WI38 (cell line): ENCODE data around the gene RBFOX2.
"Not testable (repeated sequence)": the region's sequence is repeated elsewhere in the genome, so short reads cannot be mapped to it uniquely, and the experiment has no call there.

Experiments
- H3K4me3 ChIP-seq: 2 replicates; pipeline ENCODE4 v1.5.1; 2011; ENCODE audit warnings: low read depth, mild to moderate bottlenecking, control low read depth, low read length
- TF ChIP-seq, protein P1 (sequence below): IDR thresholded peaks from 2 replicates; pipeline ENCODE4 v1.5.1; 2012; ENCODE audit warnings: low read depth, mild to moderate bottlenecking, control low read depth, low read length

Gene RBFOX2, protein sequence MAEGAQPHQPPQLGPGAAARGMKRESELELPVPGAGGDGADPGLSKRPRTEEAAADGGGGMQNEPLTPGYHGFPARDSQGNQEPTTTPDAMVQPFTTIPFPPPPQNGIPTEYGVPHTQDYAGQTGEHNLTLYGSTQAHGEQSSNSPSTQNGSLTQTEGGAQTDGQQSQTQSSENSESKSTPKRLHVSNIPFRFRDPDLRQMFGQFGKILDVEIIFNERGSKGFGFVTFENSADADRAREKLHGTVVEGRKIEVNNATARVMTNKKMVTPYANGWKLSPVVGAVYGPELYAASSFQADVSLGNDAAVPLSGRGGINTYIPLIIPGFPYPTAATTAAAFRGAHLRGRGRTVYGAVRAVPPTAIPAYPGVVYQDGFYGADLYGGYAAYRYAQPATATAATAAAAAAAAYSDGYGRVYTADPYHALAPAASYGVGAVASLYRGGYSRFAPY

DNA sequence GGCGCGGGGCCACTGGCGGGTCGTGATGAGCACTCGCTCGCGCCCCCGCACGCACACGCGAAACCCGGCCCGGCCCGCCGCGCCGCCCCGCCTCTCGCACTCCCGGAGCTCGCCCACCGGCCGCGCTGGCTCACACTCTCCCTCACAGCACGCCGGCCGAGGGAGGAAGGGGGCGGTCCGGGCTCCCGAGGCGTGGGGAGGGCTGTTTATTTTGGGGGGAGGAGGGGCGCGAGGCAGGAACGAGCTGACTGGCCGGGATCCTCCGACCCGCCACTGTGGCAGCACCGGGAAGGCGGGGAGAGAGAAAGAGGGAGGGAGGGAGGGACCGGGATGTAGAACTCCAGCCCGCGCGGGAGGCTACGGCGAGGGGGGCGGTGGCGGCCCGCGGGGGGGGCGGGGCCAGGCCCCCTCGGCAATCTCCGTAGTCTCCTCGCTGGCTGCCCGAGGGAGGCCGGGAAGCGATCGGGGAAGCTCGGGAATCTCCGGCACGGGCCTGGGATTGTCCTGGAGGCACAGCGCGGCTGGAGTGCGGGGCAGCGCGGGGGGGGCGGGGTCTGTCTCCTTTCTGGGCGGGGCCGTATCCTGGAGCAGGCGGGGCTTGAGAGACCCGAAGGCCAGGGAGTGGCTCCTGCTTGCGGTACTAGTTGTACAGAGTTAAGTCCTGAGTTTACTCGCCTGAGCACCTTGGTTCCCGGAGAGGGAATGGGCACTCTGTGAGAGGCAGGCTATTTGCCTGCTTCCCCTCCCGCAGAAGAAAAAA lies at the start of gene RBFOX2:
TSS of gene RBFOX2 (minus strand) at position 179 of the 760 bp plus-strand sequence. CDS start 399 bp downstream, outside the sequence.
- TF ChIP-seq, protein P1, sequence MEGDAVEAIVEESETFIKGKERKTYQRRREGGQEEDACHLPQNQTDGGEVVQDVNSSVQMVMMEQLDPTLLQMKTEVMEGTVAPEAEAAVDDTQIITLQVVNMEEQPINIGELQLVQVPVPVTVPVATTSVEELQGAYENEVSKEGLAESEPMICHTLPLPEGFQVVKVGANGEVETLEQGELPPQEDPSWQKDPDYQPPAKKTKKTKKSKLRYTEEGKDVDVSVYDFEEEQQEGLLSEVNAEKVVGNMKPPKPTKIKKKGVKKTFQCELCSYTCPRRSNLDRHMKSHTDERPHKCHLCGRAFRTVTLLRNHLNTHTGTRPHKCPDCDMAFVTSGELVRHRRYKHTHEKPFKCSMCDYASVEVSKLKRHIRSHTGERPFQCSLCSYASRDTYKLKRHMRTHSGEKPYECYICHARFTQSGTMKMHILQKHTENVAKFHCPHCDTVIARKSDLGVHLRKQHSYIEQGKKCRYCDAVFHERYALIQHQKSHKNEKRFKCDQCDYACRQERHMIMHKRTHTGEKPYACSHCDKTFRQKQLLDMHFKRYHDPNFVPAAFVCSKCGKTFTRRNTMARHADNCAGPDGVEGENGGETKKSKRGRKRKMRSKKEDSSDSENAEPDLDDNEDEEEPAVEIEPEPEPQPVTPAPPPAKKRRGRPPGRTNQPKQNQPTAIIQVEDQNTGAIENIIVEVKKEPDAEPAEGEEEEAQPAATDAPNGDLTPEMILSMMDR: no peak
- H3K4me3 ChIP-seq: peak within 1 kb of the TSS; percentile 89

DNA sequence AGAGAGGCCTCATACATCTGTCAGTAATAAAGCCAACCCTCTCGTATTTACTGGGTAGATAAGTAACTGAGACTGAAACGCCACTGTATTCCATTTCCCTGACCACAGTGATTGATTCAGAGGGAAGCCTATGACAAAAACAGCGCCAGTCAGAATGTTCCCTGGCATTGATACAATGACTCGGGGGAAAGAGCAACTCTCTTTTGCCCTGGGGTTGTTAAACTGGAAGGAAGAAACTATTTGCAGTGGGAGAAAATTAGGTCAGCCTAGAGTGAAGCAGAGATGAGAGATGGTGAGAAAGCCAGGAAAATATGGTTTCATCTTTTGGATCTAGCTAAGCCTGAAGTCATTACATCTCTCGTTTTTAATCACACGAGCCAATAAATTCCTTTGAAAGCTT lies 48.6 kb upstream of the RBFOX2 start:
- TF ChIP-seq, protein P1: no peak
- no peak overlapping the region for H3K4me3 ChIP-seq

DNA sequence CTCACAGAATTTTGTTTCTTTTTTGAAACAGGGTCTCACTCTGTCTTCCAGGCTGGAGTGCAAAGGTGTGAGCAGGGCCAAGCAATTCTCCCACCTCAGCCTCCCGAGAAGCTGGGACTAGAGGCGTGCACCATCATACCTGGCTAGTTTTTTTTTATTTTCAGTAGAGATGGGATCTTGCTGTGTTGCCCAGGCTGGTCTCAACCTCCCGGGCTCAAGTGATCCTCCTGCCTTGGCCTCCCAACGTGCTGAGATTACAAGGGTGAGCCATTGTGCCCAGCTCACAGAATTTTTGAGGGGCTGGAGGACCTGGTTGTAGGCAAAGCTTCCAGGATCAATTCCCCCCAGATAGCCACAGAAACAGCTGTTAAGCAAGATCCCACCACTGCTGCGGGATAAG lies 47.1 kb upstream of the RBFOX2 start:
- TF ChIP-seq, protein P1: no peak
- no peak overlapping the region for H3K4me3 ChIP-seq

DNA sequence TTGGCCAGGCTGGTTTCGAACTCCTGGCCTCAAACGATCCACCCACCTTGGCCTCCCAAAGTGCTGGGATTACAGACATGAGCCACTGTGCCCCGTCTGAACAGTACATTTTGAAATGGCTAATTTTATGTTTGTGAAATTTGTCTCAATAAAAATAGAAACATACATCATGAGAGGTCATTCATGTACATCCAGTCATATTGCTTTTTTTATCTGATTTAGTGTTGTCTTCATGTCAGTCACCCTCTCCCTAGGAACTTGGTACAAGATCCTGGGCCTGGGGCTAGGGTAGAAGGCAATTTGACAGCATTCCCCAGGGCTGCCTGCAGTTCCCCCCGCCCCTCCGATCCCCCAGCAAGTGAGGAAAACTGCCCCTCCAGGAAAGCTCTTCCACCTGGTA lies 46.6 kb upstream of the RBFOX2 start:
- TF ChIP-seq, protein P1: no peak

DNA sequence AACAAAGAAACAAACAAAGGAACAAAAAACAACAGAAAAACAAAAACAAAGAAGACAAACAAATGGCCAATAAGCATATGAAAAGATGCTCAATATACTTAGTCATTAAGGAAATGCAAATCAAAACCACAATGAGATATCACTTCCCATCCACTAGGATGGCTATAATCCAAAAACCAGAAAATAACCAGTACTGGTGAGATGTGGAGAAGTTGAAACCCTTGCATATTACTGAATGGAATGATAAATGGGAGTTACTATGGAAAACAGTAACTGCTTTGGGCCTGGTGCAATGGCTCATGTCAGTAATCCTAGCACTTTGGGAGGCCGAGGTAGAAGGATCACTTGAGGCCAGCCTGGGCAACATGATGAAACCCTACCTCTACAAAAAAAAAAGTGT lies 44.9 kb upstream of the RBFOX2 start:
- TF ChIP-seq, protein P1: no peak
- H3K4me3 ChIP-seq: no peak overlapping the region

More for the DNA sequence above, 46.6 kb upstream of the RBFOX2 start:
- no peak overlapping the region for H3K4me3 ChIP-seq

DNA sequence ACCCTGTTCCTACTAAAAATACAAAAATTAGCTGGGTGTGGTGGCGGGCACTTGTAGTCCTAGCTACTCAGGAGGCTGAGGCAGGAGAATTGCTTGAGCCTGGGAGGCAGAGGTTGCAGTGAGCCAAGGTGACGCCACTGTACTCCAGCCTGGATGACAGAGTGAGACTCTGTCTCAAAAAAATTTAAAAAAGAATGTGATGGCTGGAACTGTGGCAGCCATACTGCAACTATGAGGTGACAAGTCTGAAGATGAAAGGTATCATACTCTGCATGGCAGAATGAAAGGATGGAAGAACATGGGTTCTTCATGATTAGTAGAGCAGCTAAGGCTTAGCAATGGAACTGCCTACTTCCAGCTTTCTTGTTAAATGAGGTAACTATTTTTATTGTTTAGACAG lies 42.0 kb upstream of the RBFOX2 start:
- not testable (repeated sequence) for H3K4me3 ChIP-seq

DNA sequence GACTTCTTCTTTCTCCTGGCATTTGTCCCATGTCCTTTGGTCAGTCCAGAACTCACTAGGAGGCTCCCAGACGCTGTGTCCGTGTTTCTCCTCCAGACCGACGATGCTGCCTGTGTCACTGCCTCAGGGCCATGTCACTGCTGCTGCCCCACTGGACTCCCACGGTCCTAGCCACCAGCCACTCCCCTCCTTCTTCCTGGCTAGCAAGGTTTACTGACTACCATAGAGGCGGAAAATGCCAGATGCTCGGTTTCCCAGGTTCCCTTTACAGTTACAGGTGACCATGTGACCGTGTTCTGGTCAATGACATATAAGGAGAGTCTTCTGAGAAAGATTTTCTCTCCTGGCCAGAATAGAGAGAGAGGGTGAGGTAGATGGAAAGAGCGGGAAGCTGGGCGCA lies 40.7 kb upstream of the RBFOX2 start:
- TF ChIP-seq, protein P1: no peak
- no peak overlapping the region for H3K4me3 ChIP-seq
